ENCODE data around the gene AZIN2.

- TF ChIP-seq CTCF (IDR thresholded peaks at IDR 0.05; ENCODE audit: low read depth, low read length) (no peak), EZH2phosphoT487 (IDR thresholded peaks at IDR 0.05; ENCODE audit: low read depth) (no peak)
Measured at GRCh38 chr1:33047839-33048305, 33.1 kb upstream of the AZIN2 start.
